ENCODE data around the gene DOHH.

Gene DOHH

GRCh38 chr19:3476830-3477229, 23.6 kb downstream of the DOHH start:
- no peak for DNase-seq

- DNase-seq, result no peak
Measured at GRCh38 chr19:3475449-3475848, 25.0 kb downstream of the DOHH start.

- DNase-seq, result no peak
Measured at GRCh38 chr19:3474614-3475013, 25.9 kb downstream of the DOHH start.

GRCh38 chr19:3474010-3474409, 26.5 kb downstream of the DOHH start:
- DNase-seq, result no peak

- DNase-seq, result no peak
Measured at GRCh38 chr19:3471954-3472655, 28.4 kb downstream of the DOHH start.

- no peak for DNase-seq
Measured at GRCh38 chr19:3470500-3471128, 29.9 kb downstream of the DOHH start.

GRCh38 chr19:3469638-3470499, 30.6 kb downstream of the DOHH start:
- no peak for DNase-seq

- DNase-seq, result no peak
Measured at GRCh38 chr19:3468211-3468610, 32.3 kb downstream of the DOHH start.

GRCh38 chr19:3467437-3468198, 32.9 kb downstream of the DOHH start:
- DNase-seq, result no peak

- no peak for DNase-seq
Measured at GRCh38 chr19:3466635-3467034, 33.8 kb downstream of the DOHH start.

- DNase-seq, result no peak
Measured at GRCh38 chr19:3465552-3465951, 34.9 kb downstream of the DOHH start.

GRCh38 chr19:3464587-3465235, 35.8 kb downstream of the DOHH start:
- DNase-seq, result no peak

GRCh38 chr19:3463714-3464586, 36.5 kb downstream of the DOHH start:
- no peak for DNase-seq

GRCh38 chr19:3462991-3463713, 37.3 kb downstream of the DOHH start:
- no peak for DNase-seq

- DNase-seq, result no peak
Measured at GRCh38 chr19:3459965-3460582, 40.4 kb downstream of the DOHH start.

- DNase-seq, result no peak
Measured at GRCh38 chr19:3459089-3459881, 41.2 kb downstream of the DOHH start.

- DNase-seq, result no peak
Measured at GRCh38 chr19:3458229-3459088, 42.0 kb downstream of the DOHH start.

GRCh38 chr19:3457528-3458228, 42.8 kb downstream of the DOHH start:
- DNase-seq, result no peak

Measured in DMS 273 treated with DMSO at 0.1 percent for 48 hours (cell line).